ENCODE data around the gene OSBPL5.

The OSBPL5 gene

GRCh38 chr11:3077189-3077836, 87.8 kb downstream of the OSBPL5 start:
- no peaks in the 10 kb centered on the region for H3K9me2 ChIP-seq (replicated peaks; ENCODE audit: control insufficient read depth, low read length)
- TF ChIP-seq EZH2phosphoT487 (IDR thresholded peaks at IDR 0.05; ENCODE audit: borderline replicate concordance, low read length) (no peak), CTCF (IDR thresholded peaks at IDR 0.05; ENCODE audit: low read depth, low read length, poor library complexity, severe bottlenecking) (no peak)
- no peaks in the 10 kb centered on the region for H3K27me3 ChIP-seq (ENCODE audit: control insufficient read depth, low read length)
- no peak overlapping the region for H3K4me2 ChIP-seq (ENCODE audit: low read length)
- H3F3A ChIP-seq (ENCODE audit: control insufficient read depth, insufficient read depth) = no peaks in the 10 kb centered on the region
- H3K27ac ChIP-seq (ENCODE audit: low read depth, low read length) = no peak overlapping the region
- H3K4me1 ChIP-seq (ENCODE audit: control insufficient read depth, low read length) = no peaks in the 10 kb centered on the region
- H3K9me3 ChIP-seq (ENCODE audit: control insufficient read depth, insufficient read depth, low read length) = no peaks in the 10 kb centered on the region
- no peaks in the 10 kb centered on the region for H3K79me2 ChIP-seq (ENCODE audit: control insufficient read depth, low read length)
- no peaks in the 10 kb centered on the region for H4K20me1 ChIP-seq (ENCODE audit: control insufficient read depth, insufficient read depth, low read depth, low read length)
- H3K36me3 ChIP-seq (ENCODE audit: control insufficient read depth, low read length) = no peaks in the 10 kb centered on the region
- no peak overlapping the region for H3K4me3 ChIP-seq (ENCODE audit: low read length)

GRCh38 chr11:3074912-3075589, 90.1 kb downstream of the OSBPL5 start:
- H3K9me2 ChIP-seq (replicated peaks; ENCODE audit: control insufficient read depth, low read length) = no peaks in the 10 kb centered on the region
- H3K4me3 ChIP-seq (ENCODE audit: low read length) = no peak overlapping the region
- no peak overlapping the region for H3K27ac ChIP-seq (ENCODE audit: low read depth, low read length)
- TF ChIP-seq EZH2phosphoT487 (IDR thresholded peaks at IDR 0.05; ENCODE audit: borderline replicate concordance, low read length) (no peak), CTCF (IDR thresholded peaks at IDR 0.05; ENCODE audit: low read depth, low read length, poor library complexity, severe bottlenecking) (no peak)
- H4K20me1 ChIP-seq (ENCODE audit: control insufficient read depth, insufficient read depth, low read depth, low read length) = no peaks in the 10 kb centered on the region
- no peaks in the 10 kb centered on the region for H3K9me3 ChIP-seq (ENCODE audit: control insufficient read depth, insufficient read depth, low read length)
- H3K4me2 ChIP-seq (ENCODE audit: low read length) = no peak overlapping the region
- no peaks in the 10 kb centered on the region for H3K27me3 ChIP-seq (ENCODE audit: control insufficient read depth, low read length)
- H3F3A ChIP-seq (ENCODE audit: control insufficient read depth, insufficient read depth) = no peaks in the 10 kb centered on the region
- no peaks in the 10 kb centered on the region for H3K36me3 ChIP-seq (ENCODE audit: control insufficient read depth, low read length)
- H3K79me2 ChIP-seq (ENCODE audit: control insufficient read depth, low read length) = no peaks in the 10 kb centered on the region
- no peaks in the 10 kb centered on the region for H3K4me1 ChIP-seq (ENCODE audit: control insufficient read depth, low read length)

- Histone ChIP-seq H3F3A (ENCODE audit: control insufficient read depth, insufficient read depth) (no peaks in the 10 kb centered on the region), H3K36me3 (ENCODE audit: control insufficient read depth, low read length) (no peaks in the 10 kb centered on the region), H3K4me1 (ENCODE audit: control insufficient read depth, low read length) (no peaks in the 10 kb centered on the region), H3K9me3 (ENCODE audit: control insufficient read depth, insufficient read depth, low read length) (no peaks in the 10 kb centered on the region), H3K27me3 (ENCODE audit: control insufficient read depth, low read length) (no peaks in the 10 kb centered on the region), H3K4me2 (ENCODE audit: low read length) (no peak overlapping the region), H3K79me2 (ENCODE audit: control insufficient read depth, low read length) (no peaks in the 10 kb centered on the region), H3K4me3 (ENCODE audit: low read length) (no peak overlapping the region), H3K9me2 (replicated peaks; ENCODE audit: control insufficient read depth, low read length) (no peaks in the 10 kb centered on the region), H3K27ac (ENCODE audit: low read depth, low read length) (no peak overlapping the region), H4K20me1 (ENCODE audit: control insufficient read depth, insufficient read depth, low read depth, low read length) (no peaks in the 10 kb centered on the region)
- TF ChIP-seq EZH2phosphoT487 (IDR thresholded peaks at IDR 0.05; ENCODE audit: borderline replicate concordance, low read length) (no peak), CTCF (IDR thresholded peaks at IDR 0.05; ENCODE audit: low read depth, low read length, poor library complexity, severe bottlenecking) (no peak)
These were observed 92.1 kb downstream of the OSBPL5 start for GRCh38 chr11:3073029-3073435.
